Sigmoid colon (tissue), 4 donors: ENCODE measurements around the gene NXN.
"Not testable (repeated sequence)": the region's sequence is repeated elsewhere in the genome, so short reads cannot be mapped to it uniquely, and the experiment has no call there.

Experiments used
- EP300 ChIP-seq, 4 donors: sonication (generic); formaldehyde crosslinking; IDR thresholded peaks; one replicate each; pipeline ENCODE4 v1.6.1; 2017; ENCODE audit warnings: antibody characterized with exemption in 4 of 4
- POLR2A ChIP-seq, 2 donors: fragments of 450-650 bp; IDR thresholded peaks; one replicate each; pipeline ENCODE4 v1.6.1; 2016; ENCODE audit warnings: antibody characterized with exemption in 2 of 2, mild to moderate bottlenecking in 2 of 2, moderate library complexity in 2 of 2
- POLR2AphosphoS5 ChIP-seq, 4 donors: sonication (generic); formaldehyde crosslinking; IDR thresholded peaks; one replicate each; pipeline ENCODE4 v1.6.1; 2017; ENCODE audit warnings: antibody characterized with exemption in 4 of 4
- TF ChIP-seq, protein P1 (sequence below), 4 experiments: fragments of 450-650 bp in 3 of 4; fragments of 200-600 bp in 1 of 4; IDR thresholded peaks; one replicate each; pipeline ENCODE4 v1.5.1; 2016 to 2019; ENCODE audit warnings: antibody characterized with exemption in 4 of 4, mild to moderate bottlenecking in 3 of 4, moderate library complexity in 2 of 4

DNA sequence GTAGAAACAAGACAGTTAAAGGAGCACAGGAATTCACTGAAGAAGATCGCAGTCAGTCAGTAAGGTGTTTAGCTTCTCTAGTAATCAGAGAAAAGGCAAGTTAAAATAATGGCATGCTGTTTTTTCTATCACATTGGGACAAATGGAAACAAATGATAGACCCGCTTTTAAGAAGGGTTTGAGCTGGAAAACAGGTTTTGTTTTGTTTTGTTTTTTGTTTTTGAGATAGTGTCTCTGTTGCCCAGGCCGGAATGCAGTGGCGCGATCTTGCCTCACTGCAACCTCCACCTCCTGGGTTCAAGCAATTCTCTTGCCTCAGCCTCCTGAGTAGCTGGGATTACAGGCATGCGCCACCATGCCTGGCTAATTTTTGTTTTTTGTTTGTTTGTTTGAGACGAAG, 193.7 kb downstream of the NXN start:
- not testable (repeated sequence) for TF ChIP-seq POLR2A, POLR2AphosphoS5, EP300 (IDR thresholded peaks at IDR 0.05)
- TF ChIP-seq, protein P1, sequence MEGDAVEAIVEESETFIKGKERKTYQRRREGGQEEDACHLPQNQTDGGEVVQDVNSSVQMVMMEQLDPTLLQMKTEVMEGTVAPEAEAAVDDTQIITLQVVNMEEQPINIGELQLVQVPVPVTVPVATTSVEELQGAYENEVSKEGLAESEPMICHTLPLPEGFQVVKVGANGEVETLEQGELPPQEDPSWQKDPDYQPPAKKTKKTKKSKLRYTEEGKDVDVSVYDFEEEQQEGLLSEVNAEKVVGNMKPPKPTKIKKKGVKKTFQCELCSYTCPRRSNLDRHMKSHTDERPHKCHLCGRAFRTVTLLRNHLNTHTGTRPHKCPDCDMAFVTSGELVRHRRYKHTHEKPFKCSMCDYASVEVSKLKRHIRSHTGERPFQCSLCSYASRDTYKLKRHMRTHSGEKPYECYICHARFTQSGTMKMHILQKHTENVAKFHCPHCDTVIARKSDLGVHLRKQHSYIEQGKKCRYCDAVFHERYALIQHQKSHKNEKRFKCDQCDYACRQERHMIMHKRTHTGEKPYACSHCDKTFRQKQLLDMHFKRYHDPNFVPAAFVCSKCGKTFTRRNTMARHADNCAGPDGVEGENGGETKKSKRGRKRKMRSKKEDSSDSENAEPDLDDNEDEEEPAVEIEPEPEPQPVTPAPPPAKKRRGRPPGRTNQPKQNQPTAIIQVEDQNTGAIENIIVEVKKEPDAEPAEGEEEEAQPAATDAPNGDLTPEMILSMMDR (IDR thresholded peaks at IDR 0.05), result not testable (repeated sequence)
